ENCODE results near the gene SLC44A1. TPM values are rescaled to one million over a fixed set of nuclear protein-coding genes. Genes with fewer than 3 reads are reported as not detected.

The SLC44A1 gene
- total RNA-seq, 1 donor from 2014 or later: 9.6 TPM

DNA sequence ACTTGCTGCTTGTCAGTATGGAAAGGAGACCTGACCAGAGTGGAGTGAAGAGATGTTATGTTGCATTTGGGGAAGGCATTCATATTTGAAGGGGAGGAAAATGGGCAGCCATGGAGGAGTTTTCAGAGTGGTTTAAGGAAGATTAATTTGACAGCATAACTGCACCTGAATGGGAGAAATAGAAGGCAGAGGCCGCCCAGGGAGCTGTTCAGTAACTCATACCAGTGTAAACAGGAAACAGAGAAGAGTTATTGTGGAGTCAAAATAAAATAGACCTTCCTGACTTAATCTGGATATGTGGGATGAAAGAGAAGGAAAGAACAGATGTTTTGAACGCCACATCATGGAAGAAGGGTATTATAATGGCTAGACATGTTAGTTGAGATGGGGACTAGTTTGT is 13.4 kb downstream of the SLC44A1 start:
- TF ChIP-seq, protein P1, sequence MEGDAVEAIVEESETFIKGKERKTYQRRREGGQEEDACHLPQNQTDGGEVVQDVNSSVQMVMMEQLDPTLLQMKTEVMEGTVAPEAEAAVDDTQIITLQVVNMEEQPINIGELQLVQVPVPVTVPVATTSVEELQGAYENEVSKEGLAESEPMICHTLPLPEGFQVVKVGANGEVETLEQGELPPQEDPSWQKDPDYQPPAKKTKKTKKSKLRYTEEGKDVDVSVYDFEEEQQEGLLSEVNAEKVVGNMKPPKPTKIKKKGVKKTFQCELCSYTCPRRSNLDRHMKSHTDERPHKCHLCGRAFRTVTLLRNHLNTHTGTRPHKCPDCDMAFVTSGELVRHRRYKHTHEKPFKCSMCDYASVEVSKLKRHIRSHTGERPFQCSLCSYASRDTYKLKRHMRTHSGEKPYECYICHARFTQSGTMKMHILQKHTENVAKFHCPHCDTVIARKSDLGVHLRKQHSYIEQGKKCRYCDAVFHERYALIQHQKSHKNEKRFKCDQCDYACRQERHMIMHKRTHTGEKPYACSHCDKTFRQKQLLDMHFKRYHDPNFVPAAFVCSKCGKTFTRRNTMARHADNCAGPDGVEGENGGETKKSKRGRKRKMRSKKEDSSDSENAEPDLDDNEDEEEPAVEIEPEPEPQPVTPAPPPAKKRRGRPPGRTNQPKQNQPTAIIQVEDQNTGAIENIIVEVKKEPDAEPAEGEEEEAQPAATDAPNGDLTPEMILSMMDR (IDR thresholded peaks at IDR 0.05; ENCODE audit: partially characterized antibody, unreplicated experiment): no peak
- H3K9me3 Mint-ChIP-seq (ENCODE audit: unreplicated experiment): no peaks in the 10 kb centered on the region
- H3K4me1 Mint-ChIP-seq (ENCODE audit: low read depth, unreplicated experiment): peaks cover 3% of the 10 kb centered on the region
- no peaks in the 10 kb centered on the region for H3K36me3 Mint-ChIP-seq (ENCODE audit: unreplicated experiment)
- H3K4me3 Mint-ChIP-seq (ENCODE audit: unreplicated experiment): no peak overlapping the region
- H3K27ac Mint-ChIP-seq (ENCODE audit: unreplicated experiment): no peak overlapping the region
- H3K27me3 Mint-ChIP-seq (ENCODE audit: unreplicated experiment): no peaks in the 10 kb centered on the region
- no peak for DNase-seq

DNA sequence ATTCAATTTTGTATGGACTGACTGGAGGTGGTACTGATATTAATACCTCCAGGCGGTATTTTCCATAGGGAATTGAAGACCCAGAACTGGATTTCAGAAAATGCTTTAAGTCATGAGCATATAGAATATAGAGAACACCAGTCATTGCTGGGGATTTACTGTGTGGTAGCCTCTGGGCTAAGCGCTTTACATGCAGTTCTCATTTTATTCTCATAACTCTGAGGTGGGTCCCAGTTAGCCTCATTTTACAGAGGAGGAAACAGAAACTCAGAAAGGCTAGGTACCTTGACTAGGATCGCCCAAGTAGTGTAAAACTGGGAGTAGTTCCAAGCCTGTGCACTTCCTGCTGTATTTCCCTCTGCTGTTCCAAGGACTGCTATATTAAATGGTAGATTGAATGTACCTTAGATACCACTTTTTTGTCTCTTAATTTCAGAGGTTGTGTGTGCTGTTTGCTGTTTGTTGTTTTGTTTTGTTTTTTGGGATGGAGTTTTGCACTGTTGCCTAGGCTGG is 13.8 kb downstream of the SLC44A1 start:
- TF ChIP-seq, protein P1 (IDR thresholded peaks at IDR 0.05; ENCODE audit: partially characterized antibody, unreplicated experiment): no peak
- H3K27ac Mint-ChIP-seq (ENCODE audit: unreplicated experiment): no peak overlapping the region

DNA sequence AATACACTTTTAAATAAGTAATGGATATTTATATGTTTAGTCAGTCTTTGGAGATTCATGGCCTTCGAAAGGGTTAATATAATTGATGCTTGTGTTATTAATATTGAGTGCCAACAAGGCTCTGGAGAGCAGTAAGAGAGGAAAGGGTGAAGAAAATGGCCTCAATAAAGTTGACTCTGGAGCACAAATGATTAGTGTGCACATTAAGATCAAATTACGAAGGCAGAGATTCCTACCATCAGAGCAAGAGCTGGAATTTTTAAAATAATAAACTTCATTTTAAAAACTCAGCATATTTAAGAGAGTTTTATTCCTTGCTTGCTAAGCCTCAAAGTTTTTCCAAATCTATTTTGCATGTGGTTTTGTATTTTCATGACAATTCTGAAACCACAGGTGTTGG is 14.8 kb downstream of the SLC44A1 start:
- H3K36me3 Mint-ChIP-seq (ENCODE audit: unreplicated experiment): no peaks in the 10 kb centered on the region
- H3K27me3 Mint-ChIP-seq (ENCODE audit: unreplicated experiment): no peaks in the 10 kb centered on the region
- no peaks in the 10 kb centered on the region for H3K9me3 Mint-ChIP-seq (ENCODE audit: unreplicated experiment)
- no peak for DNase-seq
- H3K27ac Mint-ChIP-seq (ENCODE audit: unreplicated experiment): no peak overlapping the region
- H3K4me3 Mint-ChIP-seq (ENCODE audit: unreplicated experiment): no peak overlapping the region
- TF ChIP-seq, protein P1 (IDR thresholded peaks at IDR 0.05; ENCODE audit: partially characterized antibody, unreplicated experiment): no peak
- peaks cover 3% of the 10 kb centered on the region for H3K4me1 Mint-ChIP-seq (ENCODE audit: low read depth, unreplicated experiment)

More for the DNA sequence above, 13.8 kb downstream of the SLC44A1 start:
- DNase-seq: no peak
- Mint-ChIP-seq H3K4me3 (ENCODE audit: unreplicated experiment) (no peak overlapping the region), H3K27me3 (ENCODE audit: unreplicated experiment) (no peaks in the 10 kb centered on the region), H3K4me1 (ENCODE audit: low read depth, unreplicated experiment) (peaks cover 3% of the 10 kb centered on the region), H3K9me3 (ENCODE audit: unreplicated experiment) (no peaks in the 10 kb centered on the region), H3K36me3 (ENCODE audit: unreplicated experiment) (no peaks in the 10 kb centered on the region)

DNA sequence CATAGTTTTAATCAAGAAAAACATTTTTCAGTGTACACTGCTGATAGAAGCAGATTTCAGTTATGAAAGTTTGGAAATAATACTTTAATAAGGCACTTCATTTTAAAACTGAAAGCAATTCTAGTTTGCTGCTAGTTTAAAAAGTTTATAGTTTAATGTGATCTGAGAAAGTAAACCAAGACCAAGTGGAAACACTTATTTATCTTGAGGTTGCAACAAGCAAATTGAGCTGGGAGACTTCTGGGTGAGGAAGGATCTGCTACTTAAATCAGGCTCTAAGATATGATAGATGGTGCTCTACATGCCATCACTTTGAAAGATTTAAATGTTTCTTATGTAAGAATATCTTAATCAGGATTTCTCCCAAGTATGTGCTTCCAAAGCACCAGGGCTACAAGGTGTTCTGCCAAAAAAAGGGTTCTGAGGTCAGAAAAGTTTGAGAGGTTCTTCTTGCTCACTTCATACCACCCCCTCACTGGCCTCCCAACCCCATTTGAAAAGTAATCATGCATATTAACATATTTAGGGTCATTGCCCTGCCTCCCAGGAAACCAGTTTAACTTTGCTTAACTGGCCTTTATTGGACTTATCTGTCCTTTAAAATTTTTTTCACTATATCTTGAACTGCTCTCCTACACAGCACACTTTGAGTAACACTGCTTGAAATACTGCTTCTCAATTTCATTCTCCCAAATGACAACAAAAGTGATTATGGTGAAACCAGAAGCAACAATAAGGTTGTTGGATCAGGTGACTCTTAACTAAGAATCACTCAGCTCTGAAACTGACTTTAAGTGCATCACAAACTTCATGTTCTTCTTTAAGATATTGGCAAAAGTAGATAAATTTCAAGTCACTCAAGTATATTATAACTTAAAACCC is 15.5 kb downstream of the SLC44A1 start:
- TF ChIP-seq, protein P1 (IDR thresholded peaks at IDR 0.05; ENCODE audit: partially characterized antibody, unreplicated experiment): no peak
- H3K27me3 Mint-ChIP-seq (ENCODE audit: unreplicated experiment): no peaks in the 10 kb centered on the region
- H3K4me3 Mint-ChIP-seq (ENCODE audit: unreplicated experiment): no peak overlapping the region
- H3K27ac Mint-ChIP-seq (ENCODE audit: unreplicated experiment): no peak overlapping the region
- no peak for DNase-seq
- no peaks in the 10 kb centered on the region for H3K9me3 Mint-ChIP-seq (ENCODE audit: unreplicated experiment)
- H3K4me1 Mint-ChIP-seq (ENCODE audit: low read depth, unreplicated experiment): peaks cover 3% of the 10 kb centered on the region
- no peaks in the 10 kb centered on the region for H3K36me3 Mint-ChIP-seq (ENCODE audit: unreplicated experiment)

DNA sequence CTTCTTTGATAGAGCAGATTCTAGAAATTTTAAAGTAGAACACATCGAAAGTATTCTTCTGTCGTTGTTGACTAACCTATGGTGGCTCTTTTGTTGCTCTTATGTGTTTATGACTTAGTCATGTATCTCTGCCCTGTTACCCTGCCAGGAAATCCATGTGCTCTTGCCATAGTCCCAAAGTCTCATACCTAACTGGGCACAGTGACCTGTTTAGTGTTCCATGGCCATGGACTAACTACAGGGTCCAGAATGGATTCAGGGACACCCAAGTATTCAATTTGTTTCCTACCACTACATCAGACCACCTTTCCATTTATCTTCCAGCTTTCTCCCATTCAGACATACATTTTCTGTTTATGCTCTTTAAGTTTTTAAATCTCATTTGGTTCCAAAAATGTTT is 18.0 kb downstream of the SLC44A1 start:
- Mint-ChIP-seq H3K36me3 (ENCODE audit: unreplicated experiment) (no peaks in the 10 kb centered on the region), H3K4me3 (ENCODE audit: unreplicated experiment) (no peak overlapping the region), H3K27me3 (ENCODE audit: unreplicated experiment) (no peaks in the 10 kb centered on the region), H3K9me3 (ENCODE audit: unreplicated experiment) (no peaks in the 10 kb centered on the region), H3K4me1 (ENCODE audit: low read depth, unreplicated experiment) (peaks cover 3% of the 10 kb centered on the region), H3K27ac (ENCODE audit: unreplicated experiment) (no peak overlapping the region)
- TF ChIP-seq, protein P1 (IDR thresholded peaks at IDR 0.05; ENCODE audit: partially characterized antibody, unreplicated experiment): no peak
- no peak for DNase-seq

All from glutamatergic neuron (in vitro differentiated cells).